ENCODE results near the gene SH3RF1. TPM values are rescaled to one million over a fixed set of nuclear protein-coding genes. Genes with fewer than 3 reads are reported as not detected.
"Not testable (repeated sequence)": the region's sequence is repeated elsewhere in the genome, so short reads cannot be mapped to it uniquely, and the experiment has no call there.

Gene SH3RF1
- total and polyA plus RNA-seq, 7 experiments from 2014 or later, result 0.08 to 3.8 (median 0.50) TPM; not detected in 3

DNA sequence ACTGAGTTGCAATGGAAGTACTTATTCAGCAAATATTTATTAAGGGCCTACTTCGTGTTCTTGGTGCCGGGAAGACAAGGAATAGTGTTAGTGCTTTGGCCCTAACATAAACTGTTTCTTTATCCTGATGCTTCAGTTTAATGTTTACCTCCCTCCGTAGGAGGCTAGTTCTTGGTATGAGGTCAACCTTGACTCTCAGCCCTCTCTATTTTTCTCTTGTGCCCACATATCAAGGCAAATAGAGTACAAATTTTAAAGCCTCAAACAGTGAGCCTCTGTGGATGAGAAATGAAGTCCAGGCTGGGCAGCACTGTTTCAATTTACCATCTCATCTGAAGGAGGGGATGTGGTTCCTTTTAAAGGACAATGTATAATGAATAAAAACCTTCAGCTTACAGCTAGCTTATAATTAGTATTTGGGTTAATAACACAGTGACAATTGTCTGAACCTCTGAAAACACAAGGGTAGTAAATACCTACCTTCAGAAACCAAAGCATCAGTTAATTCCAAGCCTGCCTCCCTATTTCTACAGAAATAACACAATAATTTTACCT is 68.5 kb downstream of the SH3RF1 start:
- H3K4me1 Mint-ChIP-seq, result no peaks in the 10 kb centered on the region
- H3K27ac ChIP-seq (ENCODE audit: low read depth, low read length), result no peak overlapping the region
- H3K27me3 Mint-ChIP-seq, result peaks cover 3 to 16% (median 12%) of the 10 kb centered on the region in 5 donors
- DNase-seq (no peak), ATAC-seq (no peak)
- H3K36me3 Mint-ChIP-seq, result no peaks in the 10 kb centered on the region
- no peaks in the 10 kb centered on the region for H3K4me1 ChIP-seq (ENCODE audit: control insufficient read depth in 2 of 2, insufficient read depth in 2 of 2, low read length in 2 of 2)
- no peaks in the 10 kb centered on the region for H3K36me3 ChIP-seq (ENCODE audit: control insufficient read depth in 2 of 3, insufficient read depth in 3 of 3, low read length in 3 of 3)
- no peaks in the 10 kb centered on the region for H3K9me3 Mint-ChIP-seq
- no peak overlapping the region for H3K4me3 ChIP-seq (ENCODE audit: low read length)
- ChIA-PET CTCF (interaction anchor here (0.5 kb wide), 1 partner anchor 12 kb away, joined by 3 read pairs; no protein-coding TSS in a partner anchor), POLR2A (no interaction called here)
- H3K27me3 ChIP-seq (ENCODE audit: control insufficient read depth in 2 of 2, insufficient read depth in 2 of 2, low read length in 2 of 2), result no peaks in the 10 kb centered on the region
- H3K27ac Mint-ChIP-seq, result no peak overlapping the region
- intact Hi-C loops (cut with micrococcal nuclease), result no loop called here
- H3K4me3 Mint-ChIP-seq, result no peak overlapping the region
- no peaks in the 10 kb centered on the region for H3K9me3 ChIP-seq (ENCODE audit: control insufficient read depth in 2 of 3, low read length in 3 of 3)

DNA sequence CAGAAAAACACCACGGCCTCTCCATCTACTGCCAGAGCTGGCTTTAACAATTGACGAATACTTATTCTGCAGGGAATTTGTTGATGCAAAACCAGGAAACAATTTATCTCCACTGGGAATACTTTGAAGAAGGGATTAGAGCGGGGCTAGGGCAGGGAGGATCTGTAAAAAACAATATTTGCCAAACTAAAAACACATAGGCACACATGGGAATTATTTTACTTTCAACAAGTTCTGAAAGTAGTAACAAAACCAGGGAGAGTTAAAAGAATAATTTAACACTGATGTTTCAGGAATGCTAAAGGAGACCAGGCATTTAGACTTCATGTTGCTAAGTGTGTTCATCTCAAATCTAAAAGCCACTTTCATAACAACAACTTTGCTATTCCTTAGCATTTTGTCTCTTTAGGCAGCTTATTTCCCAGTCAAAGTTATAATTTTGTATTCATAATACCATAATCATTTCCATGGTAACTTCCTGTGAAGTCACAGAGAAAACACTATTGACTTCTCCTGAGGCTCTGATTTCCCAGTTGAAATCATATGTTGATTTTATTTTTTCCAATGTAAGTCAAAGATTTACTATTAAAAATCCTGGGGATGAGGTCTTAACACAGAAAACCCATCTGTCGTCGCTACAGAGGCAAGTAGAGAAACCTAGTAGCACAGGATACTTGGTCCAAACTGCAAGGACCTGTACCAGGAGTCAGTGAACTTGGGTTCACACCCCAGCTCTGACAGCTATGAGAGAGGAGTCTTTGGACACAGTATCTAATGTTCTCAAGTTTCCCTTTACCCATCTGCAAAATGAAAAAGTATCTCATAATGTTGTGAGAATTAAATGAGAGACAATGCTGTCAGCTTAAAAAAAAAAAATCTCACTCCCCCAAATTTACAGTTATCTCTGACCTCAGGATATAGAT is 69.3 kb downstream of the SH3RF1 start:
- H3K9me3 Mint-ChIP-seq, result peaks cover 0 to 3% (median 0%) of the 10 kb centered on the region in 11 donors
- Histone ChIP-seq H3K36me3 (ENCODE audit: control insufficient read depth in 2 of 3, insufficient read depth in 3 of 3, low read length in 3 of 3) (no peaks in the 10 kb centered on the region), H3K27me3 (ENCODE audit: control insufficient read depth in 2 of 2, insufficient read depth in 2 of 2, low read length in 2 of 2) (no peaks in the 10 kb centered on the region), H3K4me1 (ENCODE audit: control insufficient read depth in 2 of 2, insufficient read depth in 2 of 2, low read length in 2 of 2) (no peaks in the 10 kb centered on the region), H3K27ac (ENCODE audit: low read depth, low read length) (no peak overlapping the region), H3K4me3 (ENCODE audit: low read length) (no peak overlapping the region), H3K9me3 (ENCODE audit: control insufficient read depth in 2 of 3, low read length in 3 of 3) (no peaks in the 10 kb centered on the region)
- no peak for DNase-seq
- no peak overlapping the region for H3K4me3 Mint-ChIP-seq
- peaks cover 3 to 16% (median 14%) of the 10 kb centered on the region in 5 donors for H3K27me3 Mint-ChIP-seq
- CTCF ChIA-PET, result interaction anchor here (0.5 kb wide), 1 partner anchor 11 kb away, joined by 3 read pairs; no protein-coding TSS in a partner anchor
- no peak for ATAC-seq
- intact Hi-C loops (cut with micrococcal nuclease), result no loop called here
- POLR2A ChIA-PET, result no interaction called here
- H3K27ac Mint-ChIP-seq, result no peak overlapping the region
- no peaks in the 10 kb centered on the region for H3K4me1 Mint-ChIP-seq
- peaks cover 0 to under 1% (median 0%) of the 10 kb centered on the region in 5 donors for H3K36me3 Mint-ChIP-seq

DNA sequence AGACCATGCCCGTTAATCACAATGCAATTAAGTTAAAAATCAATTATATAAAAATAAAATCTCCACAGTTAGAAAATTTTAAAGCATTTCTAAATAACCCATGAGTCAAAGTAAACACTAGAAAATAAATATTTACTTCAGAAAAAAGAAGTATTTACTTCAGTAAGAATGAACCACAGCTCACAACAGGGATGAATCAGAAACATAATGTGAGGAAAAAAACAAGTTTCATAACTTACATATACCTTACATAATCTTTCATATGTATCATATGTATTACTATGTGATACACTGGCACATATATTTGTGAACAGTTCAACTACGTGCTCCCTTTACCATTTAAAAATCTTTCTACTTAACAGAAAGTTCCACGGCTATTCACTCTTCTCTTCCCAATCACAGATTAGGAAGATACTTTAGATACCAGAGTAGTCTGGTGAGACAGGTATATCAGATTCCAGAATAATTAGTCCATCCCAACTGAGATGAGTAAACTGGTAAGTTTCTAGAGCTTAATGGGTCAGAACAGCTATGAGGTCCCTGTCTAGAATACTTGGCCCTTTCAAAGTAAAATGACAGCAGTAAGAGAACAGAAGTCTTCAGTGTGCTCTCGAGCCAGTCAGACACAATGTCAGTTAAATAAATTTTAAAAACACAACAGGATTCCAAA is 70.3 kb downstream of the SH3RF1 start:
- H3K9me3 Mint-ChIP-seq, result peaks cover 0 to 12% (median under 1%) of the 10 kb centered on the region in 11 donors
- H3K4me1 ChIP-seq (ENCODE audit: control insufficient read depth in 2 of 2, insufficient read depth in 2 of 2, low read length in 2 of 2), result no peaks in the 10 kb centered on the region
- H3K36me3 ChIP-seq (ENCODE audit: control insufficient read depth in 2 of 3, insufficient read depth in 3 of 3, low read length in 3 of 3), result no peaks in the 10 kb centered on the region
- CTCF ChIA-PET, result no interaction called here
- DNase-seq, result no peak
- H3K27me3 ChIP-seq (ENCODE audit: control insufficient read depth in 2 of 2, insufficient read depth in 2 of 2, low read length in 2 of 2), result no peaks in the 10 kb centered on the region
- no peak for ATAC-seq
- peaks cover 0 to 5% (median 0%) of the 10 kb centered on the region in 5 donors for H3K36me3 Mint-ChIP-seq
- H3K27ac ChIP-seq (ENCODE audit: low read depth, low read length), result no peak overlapping the region
- H3K4me3 ChIP-seq (ENCODE audit: low read length), result no peak overlapping the region
- no peaks in the 10 kb centered on the region for H3K9me3 ChIP-seq (ENCODE audit: control insufficient read depth in 2 of 3, low read length in 3 of 3)
- H3K4me3 Mint-ChIP-seq, result no peak overlapping the region
- no peaks in the 10 kb centered on the region for H3K4me1 Mint-ChIP-seq
- H3K27me3 Mint-ChIP-seq, result peaks cover 3 to 19% (median 14%) of the 10 kb centered on the region in 5 donors
- H3K27ac Mint-ChIP-seq, result no peak overlapping the region
- intact Hi-C loops (cut with micrococcal nuclease), result no loop called here
- POLR2A ChIA-PET, result no interaction called here

DNA sequence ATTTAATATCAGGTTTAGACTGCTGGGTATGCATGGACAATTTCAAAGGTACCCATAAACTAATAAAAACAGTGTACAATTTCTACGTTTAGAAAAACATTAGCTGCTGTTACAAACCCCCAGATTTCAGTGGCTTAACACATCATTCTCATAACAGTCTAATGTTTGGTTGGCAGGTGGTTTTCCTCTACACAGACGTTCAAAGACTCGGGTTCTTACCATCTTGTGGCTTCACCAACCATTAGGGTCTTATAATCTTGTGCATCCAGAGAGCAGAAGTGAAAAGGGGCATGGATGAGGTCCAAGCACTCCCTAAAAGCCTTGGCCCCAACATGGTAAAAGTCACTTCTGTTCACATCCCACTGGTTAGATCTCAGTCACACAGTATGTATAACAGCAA is 71.6 kb downstream of the SH3RF1 start:
- no peaks in the 10 kb centered on the region for H3K4me1 ChIP-seq (ENCODE audit: control insufficient read depth in 2 of 2, insufficient read depth in 2 of 2, low read length in 2 of 2)
- H3K36me3 ChIP-seq (ENCODE audit: control insufficient read depth in 2 of 3, insufficient read depth in 3 of 3, low read length in 3 of 3), result no peaks in the 10 kb centered on the region
- Mint-ChIP-seq H3K9me3 (peaks cover 0 to 25% (median 4%) of the 10 kb centered on the region in 11 donors), H3K4me1 (no peaks in the 10 kb centered on the region), H3K4me3 (no peak overlapping the region), H3K36me3 (peaks cover 0 to 5% (median 0%) of the 10 kb centered on the region in 5 donors), H3K27ac (no peak overlapping the region), H3K27me3 (peaks cover 3 to 19% (median 14%) of the 10 kb centered on the region in 5 donors)
- DNase-seq (no peak), ATAC-seq (no peak)
- ChIA-PET POLR2A (interaction anchor here (0.6 kb wide), 1 partner anchor 218 kb away, joined by 5 read pairs; no protein-coding TSS in a partner anchor), CTCF (no interaction called here)
- H3K27me3 ChIP-seq (ENCODE audit: control insufficient read depth in 2 of 2, insufficient read depth in 2 of 2, low read length in 2 of 2), result no peaks in the 10 kb centered on the region
- no peaks in the 10 kb centered on the region for H3K9me3 ChIP-seq (ENCODE audit: control insufficient read depth in 2 of 3, low read length in 3 of 3)
- intact Hi-C loops (cut with micrococcal nuclease), result no loop called here
- H3K4me3 ChIP-seq (ENCODE audit: low read length), result no peak overlapping the region
- no peak overlapping the region for H3K27ac ChIP-seq (ENCODE audit: low read depth, low read length)

- H3K9me3 Mint-ChIP-seq, result peaks cover 0 to 25% (median 4%) of the 10 kb centered on the region in 11 donors
- CTCF ChIA-PET, result no interaction called here
- H3K4me3 ChIP-seq (ENCODE audit: low read length), result no peak overlapping the region
- no peak overlapping the region for H3K27ac ChIP-seq (ENCODE audit: low read depth, low read length)
- H3K27me3 Mint-ChIP-seq, result peaks cover 3 to 19% (median 13%) of the 10 kb centered on the region in 5 donors
- ATAC-seq (no peak), DNase-seq (no peak)
- POLR2A ChIA-PET, result no interaction called here
- no peaks in the 10 kb centered on the region for H3K36me3 ChIP-seq (ENCODE audit: control insufficient read depth in 2 of 3, insufficient read depth in 3 of 3, low read length in 3 of 3)
- intact Hi-C loops (cut with micrococcal nuclease), result no loop called here
- no peaks in the 10 kb centered on the region for H3K27me3 ChIP-seq (ENCODE audit: control insufficient read depth in 2 of 2, insufficient read depth in 2 of 2, low read length in 2 of 2)
- no peak overlapping the region for H3K4me3 Mint-ChIP-seq
- no peaks in the 10 kb centered on the region for H3K4me1 ChIP-seq (ENCODE audit: control insufficient read depth in 2 of 2, insufficient read depth in 2 of 2, low read length in 2 of 2)
- no peaks in the 10 kb centered on the region for H3K9me3 ChIP-seq (ENCODE audit: control insufficient read depth in 2 of 3, low read length in 3 of 3)
- H3K27ac Mint-ChIP-seq, result no peak overlapping the region
- H3K36me3 Mint-ChIP-seq, result peaks cover 0 to 5% (median 0%) of the 10 kb centered on the region in 5 donors
- no peaks in the 10 kb centered on the region for H3K4me1 Mint-ChIP-seq
These were observed 72.6 kb downstream of the SH3RF1 start for GRCh38 chr4:169198167-169198566.

DNA sequence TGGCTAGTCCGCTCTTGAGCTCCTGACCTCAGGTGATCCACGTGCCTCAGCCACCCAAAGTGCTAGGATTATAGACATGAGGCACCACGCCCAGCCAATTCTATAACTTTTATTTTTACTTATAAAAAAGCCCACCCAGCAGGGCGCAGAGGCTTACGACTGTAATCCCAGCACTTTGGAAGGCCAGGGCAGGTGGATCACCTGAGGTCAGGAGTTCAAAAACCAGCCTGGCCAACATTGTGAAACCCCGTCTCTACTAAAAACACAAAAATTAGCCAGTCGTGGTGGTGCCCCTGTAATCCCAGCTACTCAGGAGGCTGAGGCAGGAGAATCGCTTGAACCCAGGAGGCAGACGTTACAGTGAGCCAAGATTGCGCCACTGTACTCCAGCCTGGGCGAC is 73.5 kb downstream of the SH3RF1 start:
- Mint-ChIP-seq H3K27me3 (peaks cover 3 to 19% (median 13%) of the 10 kb centered on the region in 5 donors), H3K9me3 (peaks cover 0 to 25% (median 4%) of the 10 kb centered on the region in 11 donors)
- POLR2A ChIA-PET; H3K27ac Mint-ChIP-seq; H3K4me3 ChIP-seq (ENCODE audit: low read length); H3K4me3 Mint-ChIP-seq; H3K4me1 ChIP-seq (ENCODE audit: control insufficient read depth in 2 of 2, insufficient read depth in 2 of 2, low read length in 2 of 2); ATAC-seq; H3K36me3 ChIP-seq (ENCODE audit: control insufficient read depth in 2 of 3, insufficient read depth in 3 of 3, low read length in 3 of 3); CTCF ChIA-PET; intact Hi-C loops (cut with micrococcal nuclease); H3K27ac ChIP-seq (ENCODE audit: low read depth, low read length); H3K9me3 ChIP-seq (ENCODE audit: control insufficient read depth in 2 of 3, low read length in 3 of 3); H3K27me3 ChIP-seq (ENCODE audit: control insufficient read depth in 2 of 2, insufficient read depth in 2 of 2, low read length in 2 of 2); H3K36me3 Mint-ChIP-seq; DNase-seq; H3K4me1 Mint-ChIP-seq: not testable (repeated sequence)
